Progenitor cell of endocrine pancreas (in vitro differentiated cells): Measurements from ENCODE around the gene ZDHHC9. TPM values are rescaled to one million over a fixed set of nuclear protein-coding genes. Genes with fewer than 3 reads are reported as not detected.

ENCODE experiments used
- DNase-seq: peaks from one replicate; pipeline ENCODE4 v3.0.0; 2021; ENCODE audit warnings: low spot score; ENCODE audit not compliant: unreplicated experiment
- H3K27ac Mint-ChIP-seq: 2 replicates; pipeline ENCODE4 v1.8.0; 2021; ENCODE audit warnings: mild to moderate bottlenecking, moderate library complexity, mixed read lengths
- H3K27me3 Mint-ChIP-seq: 2 replicates; pipeline ENCODE4 v1.8.0; 2021; ENCODE audit warnings: mixed read lengths
- H3K36me3 Mint-ChIP-seq: 2 replicates; pipeline ENCODE4 v1.8.0; 2022; ENCODE audit warnings: mixed read lengths; ENCODE audit not compliant: insufficient read depth
- H3K4me1 Mint-ChIP-seq: 2 replicates; pipeline ENCODE4 v1.8.0; 2021; ENCODE audit warnings: low read depth, mixed read lengths
- H3K4me3 Mint-ChIP-seq: 2 replicates; pipeline ENCODE4 v1.8.0; 2021; ENCODE audit warnings: low read depth, mild to moderate bottlenecking, moderate library complexity, mixed read lengths
- H3K9me3 Mint-ChIP-seq: 2 replicates; pipeline ENCODE4 v1.8.0; 2021; ENCODE audit warnings: low read depth, mixed read lengths
- CTCF ChIP-seq: fragments of 200-600 bp; sonication (generic); IDR thresholded peaks from one replicate; pipeline ENCODE4 v1.5.0; 2021; ENCODE audit warnings: antibody characterized with exemption, mild to moderate bottlenecking; ENCODE audit not compliant: unreplicated experiment
- total RNA-seq: library from RNA; stranded (reverse); gene quantifications from 2 replicates; pipeline ENCODE4 v1.2.1, GENCODE V29; 2021

Gene ZDHHC9
- total RNA-seq, 1 donor from 2014 or later = 34.0 TPM

GRCh38 chrX:129793604-129794191, 50.0 kb downstream of the ZDHHC9 start:
- H3K4me1 Mint-ChIP-seq = no peaks in the 10 kb centered on the region
- no peak overlapping the region for H3K27ac Mint-ChIP-seq
- DNase-seq = no peak
- H3K36me3 Mint-ChIP-seq = no peaks in the 10 kb centered on the region
- no peaks in the 10 kb centered on the region for H3K9me3 Mint-ChIP-seq
- H3K27me3 Mint-ChIP-seq = no peaks in the 10 kb centered on the region
- H3K4me3 Mint-ChIP-seq = no peak overlapping the region
- TF ChIP-seq CTCF = no peak

GRCh38 chrX:129792586-129793291, 50.9 kb downstream of the ZDHHC9 start:
- Mint-ChIP-seq H3K27me3 (no peaks in the 10 kb centered on the region), H3K36me3 (no peaks in the 10 kb centered on the region), H3K9me3 (no peaks in the 10 kb centered on the region), H3K4me1 (no peaks in the 10 kb centered on the region), H3K27ac (no peak overlapping the region), H3K4me3 (no peak overlapping the region)
- TF ChIP-seq CTCF = no peak
- DNase-seq = no peak

- TF ChIP-seq CTCF = no peak
- H3K27ac Mint-ChIP-seq = no peak overlapping the region
Observed at GRCh38 chrX:129791961-129792570, 51.6 kb downstream of the ZDHHC9 start.

GRCh38 chrX:129791336-129791735, 52.4 kb downstream of the ZDHHC9 start:
- Mint-ChIP-seq H3K36me3 (no peaks in the 10 kb centered on the region), H3K27ac (no peak overlapping the region), H3K4me3 (no peak overlapping the region), H3K27me3 (no peaks in the 10 kb centered on the region), H3K4me1 (no peaks in the 10 kb centered on the region), H3K9me3 (peaks cover 5% of the 10 kb centered on the region)
- no peak for TF ChIP-seq CTCF
- DNase-seq = no peak

More at GRCh38 chrX:129791961-129792570, 51.6 kb downstream of the ZDHHC9 start:
- Mint-ChIP-seq H3K9me3 (peaks cover 4% of the 10 kb centered on the region), H3K4me3 (no peak overlapping the region), H3K36me3 (no peaks in the 10 kb centered on the region), H3K27me3 (no peaks in the 10 kb centered on the region), H3K4me1 (no peaks in the 10 kb centered on the region)
- no peak for DNase-seq

GRCh38 chrX:129790808-129791207, 52.9 kb downstream of the ZDHHC9 start:
- no peak for DNase-seq
- Mint-ChIP-seq H3K27ac (no peak overlapping the region), H3K36me3 (no peaks in the 10 kb centered on the region), H3K27me3 (no peaks in the 10 kb centered on the region), H3K4me3 (no peak overlapping the region), H3K9me3 (peaks cover 5% of the 10 kb centered on the region), H3K4me1 (no peaks in the 10 kb centered on the region)
- TF ChIP-seq CTCF = no peak
